Measurements from ENCODE around the gene SMIM27. TPM values are rescaled to one million over a fixed set of nuclear protein-coding genes. Genes with fewer than 3 reads are reported as not detected.

SMIM27 gene
- total and polyA plus RNA-seq, 2 donors (not counting 1 experiment from before 2014, with no cell fraction given), result 9.5 to 20.9 TPM

- CTCF ChIA-PET, result interaction anchor here (0.8 kb wide), 1 partner anchor 48 kb away, joined by 3 read pairs; no protein-coding TSS in a partner anchor
- Histone ChIP-seq H3K9ac (ENCODE audit: low read length) (no peak overlapping the region), H3K79me2 (ENCODE audit: control insufficient read depth, insufficient read depth, low read length) (no peaks in the 10 kb centered on the region), H2AFZ (ENCODE audit: insufficient read depth, low read depth, low read length, poor library complexity, severe bottlenecking) (no peak overlapping the region), H3K27me3 (replicated peaks in 1 of 4; ENCODE audit: control extremely low read depth in 1 of 4, control insufficient read depth in 3 of 4, insufficient read depth in 4 of 4, low read length in 3 of 4) (no peaks in the 10 kb centered on the region), H3K27ac (ENCODE audit: low read length in 2 of 2) (no peak overlapping the region), H3K4me3 (ENCODE audit: control extremely low read depth in 1 of 5, extremely low read depth in 1 of 5, insufficient read depth in 1 of 5, low read depth in 2 of 5, low read length in 4 of 5) (no peak overlapping the region), H3K4me2 (replicated peaks; ENCODE audit: low read depth, low read length, poor library complexity, severe bottlenecking) (no peak overlapping the region), H3K9me3 (ENCODE audit: control extremely low read depth in 1 of 3, control insufficient read depth in 2 of 3, insufficient read depth in 1 of 3, low read length in 2 of 3) (no peaks in the 10 kb centered on the region), H4K20me1 (ENCODE audit: control insufficient read depth, insufficient read depth, low read length, poor library complexity, severe bottlenecking) (no peaks in the 10 kb centered on the region), H3K36me3 (replicated peaks in 1 of 2; ENCODE audit: control extremely low read depth in 1 of 2, control insufficient read depth in 1 of 2, extremely low read depth in 1 of 2, insufficient read depth in 2 of 2, low read length in 1 of 2) (no peaks in the 10 kb centered on the region), H3K4me1 (ENCODE audit: control insufficient read depth in 2 of 2, insufficient read depth in 2 of 2, low read length in 2 of 2) (no peaks in the 10 kb centered on the region)
- H3K27ac Mint-ChIP-seq, result no peak overlapping the region
- DNase-seq (no peak), ATAC-seq (ENCODE audit: low read depth) (no peak)
- no peaks in the 10 kb centered on the region for H3K9me3 Mint-ChIP-seq (ENCODE audit: insufficient read depth)
- no peaks in the 10 kb centered on the region for H3K4me1 Mint-ChIP-seq
- POLR2A ChIA-PET, result no interaction called here
- intact Hi-C loops (cut with micrococcal nuclease), result no loop called here
- no peaks in the 10 kb centered on the region for H3K27me3 Mint-ChIP-seq
- WGBS (ENCODE audit: insufficient coverage), result 100% methylated on average over 1 of the region's 4 CpGs
- H3K4me3 Mint-ChIP-seq, result no peak overlapping the region
- no peak for TF ChIP-seq EZH2 (IDR thresholded peaks at IDR 0.05; ENCODE audit: borderline replicate concordance, insufficient read depth, low read depth, low read length, poor library complexity, severe bottlenecking)
- TF ChIP-seq, protein P1, sequence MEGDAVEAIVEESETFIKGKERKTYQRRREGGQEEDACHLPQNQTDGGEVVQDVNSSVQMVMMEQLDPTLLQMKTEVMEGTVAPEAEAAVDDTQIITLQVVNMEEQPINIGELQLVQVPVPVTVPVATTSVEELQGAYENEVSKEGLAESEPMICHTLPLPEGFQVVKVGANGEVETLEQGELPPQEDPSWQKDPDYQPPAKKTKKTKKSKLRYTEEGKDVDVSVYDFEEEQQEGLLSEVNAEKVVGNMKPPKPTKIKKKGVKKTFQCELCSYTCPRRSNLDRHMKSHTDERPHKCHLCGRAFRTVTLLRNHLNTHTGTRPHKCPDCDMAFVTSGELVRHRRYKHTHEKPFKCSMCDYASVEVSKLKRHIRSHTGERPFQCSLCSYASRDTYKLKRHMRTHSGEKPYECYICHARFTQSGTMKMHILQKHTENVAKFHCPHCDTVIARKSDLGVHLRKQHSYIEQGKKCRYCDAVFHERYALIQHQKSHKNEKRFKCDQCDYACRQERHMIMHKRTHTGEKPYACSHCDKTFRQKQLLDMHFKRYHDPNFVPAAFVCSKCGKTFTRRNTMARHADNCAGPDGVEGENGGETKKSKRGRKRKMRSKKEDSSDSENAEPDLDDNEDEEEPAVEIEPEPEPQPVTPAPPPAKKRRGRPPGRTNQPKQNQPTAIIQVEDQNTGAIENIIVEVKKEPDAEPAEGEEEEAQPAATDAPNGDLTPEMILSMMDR (IDR thresholded peaks at IDR 0.05), result no peak
Observed at GRCh38 chr9:32533816-32534215, 18.3 kb upstream of the SMIM27 start.

DNA sequence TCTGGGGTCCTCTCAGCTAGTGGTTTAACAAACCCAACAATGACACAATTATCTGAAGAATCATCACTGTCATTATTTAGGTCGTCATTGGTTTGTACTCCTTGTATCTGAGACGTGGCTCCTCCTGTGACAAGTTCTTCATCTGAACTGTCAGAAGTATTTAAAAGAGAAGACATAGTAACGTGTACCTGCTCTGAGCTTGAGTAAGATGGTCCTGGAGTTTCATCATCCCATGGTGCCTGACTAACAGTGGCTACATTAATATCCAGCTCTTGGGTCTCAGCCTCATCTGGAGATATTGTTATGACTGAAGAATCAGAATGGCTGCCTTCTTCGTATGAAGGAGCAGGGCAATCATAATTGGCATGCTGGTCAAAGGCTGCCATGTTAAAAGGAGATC is 9.1 kb upstream of the SMIM27 start:
- Histone ChIP-seq H3K27ac (ENCODE audit: low read length in 2 of 2) (no peak overlapping the region), H3K4me1 (ENCODE audit: control insufficient read depth in 2 of 2, insufficient read depth in 2 of 2, low read length in 2 of 2) (no peaks in the 10 kb centered on the region), H3K4me3 (ENCODE audit: control extremely low read depth in 1 of 5, extremely low read depth in 1 of 5, insufficient read depth in 1 of 5, low read depth in 2 of 5, low read length in 4 of 5) (no peak overlapping the region), H3K79me2 (ENCODE audit: control insufficient read depth, insufficient read depth, low read length) (peaks cover 55% of the 10 kb centered on the region), H3K4me2 (replicated peaks; ENCODE audit: low read depth, low read length, poor library complexity, severe bottlenecking) (no peak overlapping the region), H3K9ac (ENCODE audit: low read length) (no peak overlapping the region), H3K36me3 (replicated peaks in 1 of 2; ENCODE audit: control extremely low read depth in 1 of 2, control insufficient read depth in 1 of 2, extremely low read depth in 1 of 2, insufficient read depth in 2 of 2, low read length in 1 of 2) (peaks cover 6 to 25% of the 10 kb centered on the region in 2 experiments), H2AFZ (ENCODE audit: insufficient read depth, low read depth, low read length, poor library complexity, severe bottlenecking) (no peak overlapping the region), H4K20me1 (ENCODE audit: control insufficient read depth, insufficient read depth, low read length, poor library complexity, severe bottlenecking) (peaks cover 16% of the 10 kb centered on the region), H3K27me3 (replicated peaks in 1 of 4; ENCODE audit: control extremely low read depth in 1 of 4, control insufficient read depth in 3 of 4, insufficient read depth in 4 of 4, low read length in 3 of 4) (no peaks in the 10 kb centered on the region), H3K9me3 (ENCODE audit: control extremely low read depth in 1 of 3, control insufficient read depth in 2 of 3, insufficient read depth in 1 of 3, low read length in 2 of 3) (no peaks in the 10 kb centered on the region)
- H3K4me3 Mint-ChIP-seq, result no peak overlapping the region
- POLR2A ChIA-PET, result no interaction called here
- intact Hi-C loops (cut with micrococcal nuclease), result loop anchor here (5.0 kb wide), 1 partner anchor 34 kb away; no protein-coding TSS in a partner anchor
- TF ChIP-seq, protein P1 (IDR thresholded peaks at IDR 0.05), result no peak
- TF ChIP-seq EZH2 (IDR thresholded peaks at IDR 0.05; ENCODE audit: borderline replicate concordance, insufficient read depth, low read depth, low read length, poor library complexity, severe bottlenecking), result no peak
- peaks cover 7% of the 10 kb centered on the region for H3K4me1 Mint-ChIP-seq
- H3K27me3 Mint-ChIP-seq, result no peaks in the 10 kb centered on the region
- DNase-seq, result no peak
- no peak for ATAC-seq (ENCODE audit: low read depth)
- no peak overlapping the region for H3K27ac Mint-ChIP-seq
- 78% methylated on average over 1 of the region's 4 CpGs for WGBS (ENCODE audit: insufficient coverage)
- H3K9me3 Mint-ChIP-seq (ENCODE audit: insufficient read depth), result no peaks in the 10 kb centered on the region
- CTCF ChIA-PET, result interaction anchor here (0.7 kb wide), 1 partner anchor 164 kb away, joined by 4 read pairs; no protein-coding TSS in a partner anchor

All from B cell (primary cell).